DMS79 (cell line): ENCODE results near the gene HSP90AA1.
"Not testable (repeated sequence)": the region's sequence is repeated elsewhere in the genome, so short reads cannot be mapped to it uniquely, and the experiment has no call there.

Experiments used
- DNase-seq: peaks from one replicate; lab custom pipeline; 2025; lab: John Stamatoyannopoulos, UW

HSP90AA1 gene

GRCh38 chr14:102094101-102094500 lies 7.3 kb upstream of the HSP90AA1 start:
- DNase-seq = no peak

GRCh38 chr14:102092806-102093205 lies 6.0 kb upstream of the HSP90AA1 start:
- no peak for DNase-seq

- DNase-seq = no peak
These were observed 3.9 kb upstream of the HSP90AA1 start for GRCh38 chr14:102090713-102091112.

GRCh38 chr14:102089621-102090343 lies 2.9 kb upstream of the HSP90AA1 start:
- peak; percentile 26 for DNase-seq

GRCh38 chr14:102088012-102088792 lies 1.4 kb upstream of the HSP90AA1 start:
- no peak for DNase-seq

GRCh38 chr14:102087762-102088011 lies 843 bp upstream of the HSP90AA1 start:
- no peak for DNase-seq

- DNase-seq = no peak
These were observed 204 bp downstream of the HSP90AA1 start for GRCh38 chr14:102086709-102086971.

- DNase-seq = peak; percentile 38
These were observed 716 bp downstream of the HSP90AA1 start for GRCh38 chr14:102085948-102086708.

- no peak for DNase-seq
These were observed 1.4 kb downstream of the HSP90AA1 start for GRCh38 chr14:102085488-102085887.

GRCh38 chr14:102084931-102085330 lies 1.9 kb downstream of the HSP90AA1 start:
- DNase-seq = no peak

- not testable (repeated sequence) for DNase-seq
These were observed 2.3 kb downstream of the HSP90AA1 start for GRCh38 chr14:102084522-102084921.

GRCh38 chr14:102081231-102082080 lies 5.4 kb downstream of the HSP90AA1 start:
- DNase-seq = no peak

GRCh38 chr14:102080183-102081080 lies 6.4 kb downstream of the HSP90AA1 start:
- DNase-seq = no peak

GRCh38 chr14:102079700-102079979 lies 7.2 kb downstream of the HSP90AA1 start:
- DNase-seq = no peak

- no peak for DNase-seq
These were observed 7.8 kb downstream of the HSP90AA1 start for GRCh38 chr14:102078831-102079699.

GRCh38 chr14:102078361-102078791 lies 8.5 kb downstream of the HSP90AA1 start:
- DNase-seq = not testable (repeated sequence)

GRCh38 chr14:102077382-102077709 lies 9.5 kb downstream of the HSP90AA1 start:
- no peak for DNase-seq

GRCh38 chr14:102075155-102075554 lies 11.7 kb downstream of the HSP90AA1 start:
- no peak for DNase-seq

- DNase-seq = peak; percentile 34
These were observed 12.4 kb downstream of the HSP90AA1 start for GRCh38 chr14:102074415-102074964.

- DNase-seq = no peak
These were observed 15.4 kb downstream of the HSP90AA1 start for GRCh38 chr14:102071283-102071998.
